Retinal pigment epithelial cell (primary cell): ENCODE results near the gene CLSTN1.
A peak's percentile ranks its signal among the peaks of the same experiment; 100 is the strongest.

Experiments used
- DNase-seq: peaks from one replicate; pipeline ENCODE4 v3.0.0-alpha.2; 2010; ENCODE audit warnings: low read depth
- H3K4me3 ChIP-seq: 2 replicates; pipeline ENCODE4 v1.5.1; 2011; ENCODE audit warnings: mild to moderate bottlenecking, low read length, control low read depth, moderate library complexity
- TF ChIP-seq, protein P1 (sequence below): conservative IDR thresholded peaks from 2 replicates; pipeline ENCODE4 v1.5.1; 2011; ENCODE audit warnings: low read depth, low read length, control low read depth, inconsistent platforms

The CLSTN1 gene

GRCh38 chr1:9689011-9689706, 134.6 kb downstream of the CLSTN1 start:
- TF ChIP-seq, protein P1, sequence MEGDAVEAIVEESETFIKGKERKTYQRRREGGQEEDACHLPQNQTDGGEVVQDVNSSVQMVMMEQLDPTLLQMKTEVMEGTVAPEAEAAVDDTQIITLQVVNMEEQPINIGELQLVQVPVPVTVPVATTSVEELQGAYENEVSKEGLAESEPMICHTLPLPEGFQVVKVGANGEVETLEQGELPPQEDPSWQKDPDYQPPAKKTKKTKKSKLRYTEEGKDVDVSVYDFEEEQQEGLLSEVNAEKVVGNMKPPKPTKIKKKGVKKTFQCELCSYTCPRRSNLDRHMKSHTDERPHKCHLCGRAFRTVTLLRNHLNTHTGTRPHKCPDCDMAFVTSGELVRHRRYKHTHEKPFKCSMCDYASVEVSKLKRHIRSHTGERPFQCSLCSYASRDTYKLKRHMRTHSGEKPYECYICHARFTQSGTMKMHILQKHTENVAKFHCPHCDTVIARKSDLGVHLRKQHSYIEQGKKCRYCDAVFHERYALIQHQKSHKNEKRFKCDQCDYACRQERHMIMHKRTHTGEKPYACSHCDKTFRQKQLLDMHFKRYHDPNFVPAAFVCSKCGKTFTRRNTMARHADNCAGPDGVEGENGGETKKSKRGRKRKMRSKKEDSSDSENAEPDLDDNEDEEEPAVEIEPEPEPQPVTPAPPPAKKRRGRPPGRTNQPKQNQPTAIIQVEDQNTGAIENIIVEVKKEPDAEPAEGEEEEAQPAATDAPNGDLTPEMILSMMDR, result no peak

GRCh38 chr1:9688599-9688998, 135.2 kb downstream of the CLSTN1 start:
- peak overlapping the region; percentile 49 for H3K4me3 ChIP-seq
- no peak for DNase-seq
- TF ChIP-seq, protein P1, result no peak

More at GRCh38 chr1:9689011-9689706, 134.6 kb downstream of the CLSTN1 start:
- peak overlapping the region; percentile 60 for H3K4me3 ChIP-seq
- no peak for DNase-seq

- TF ChIP-seq, protein P1, result no peak
- no peak for DNase-seq
- peak overlapping the region; percentile 63 for H3K4me3 ChIP-seq
Observed at GRCh38 chr1:9687874-9688582, 135.7 kb downstream of the CLSTN1 start.

- TF ChIP-seq, protein P1, result no peak
- H3K4me3 ChIP-seq, result peak overlapping the region; percentile 63
- DNase-seq, result no peak
Observed at GRCh38 chr1:9687120-9687873, 136.5 kb downstream of the CLSTN1 start.

DNA sequence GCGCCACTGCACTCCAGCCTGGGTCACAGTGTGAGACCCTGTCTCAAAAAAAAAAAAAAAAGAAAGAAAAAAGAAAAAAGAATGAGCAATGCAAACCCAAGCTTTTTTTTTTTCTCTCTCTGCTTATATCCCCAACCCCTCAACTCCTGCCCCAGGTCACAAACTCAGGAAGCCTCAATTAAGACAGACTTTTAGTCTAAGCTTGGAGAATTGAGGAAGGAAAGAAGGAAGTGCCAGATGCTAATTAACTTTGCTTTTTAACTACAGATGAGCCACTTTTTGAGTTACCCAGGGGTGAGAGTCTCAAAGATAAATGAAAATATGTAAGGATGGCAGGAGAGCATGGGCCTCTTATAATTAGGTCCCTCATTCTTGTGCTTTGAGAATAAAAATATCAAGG, 139.0 kb downstream of the CLSTN1 start:
- DNase-seq, result no peak
- TF ChIP-seq, protein P1, result no peak
- no peak overlapping the region for H3K4me3 ChIP-seq

DNA sequence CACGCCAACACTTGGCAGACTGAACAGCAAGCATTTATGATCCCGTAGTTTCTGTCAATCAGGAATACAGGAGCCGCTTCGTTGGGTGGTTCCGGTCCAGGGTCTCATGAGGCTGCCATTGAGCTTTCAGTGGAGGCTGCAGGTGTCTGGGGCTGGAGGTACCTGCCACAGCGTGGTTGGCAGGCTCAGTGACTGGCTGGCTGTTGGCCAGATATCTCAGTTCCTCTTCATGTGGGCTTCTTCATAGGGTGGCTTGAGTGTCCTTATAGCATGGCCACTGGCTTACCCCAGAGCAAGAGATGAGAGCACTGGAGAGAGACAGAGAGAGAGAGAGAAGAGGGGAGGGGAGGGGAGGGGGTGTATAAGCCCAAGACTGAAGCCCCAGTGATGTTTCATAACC, 142.9 kb downstream of the CLSTN1 start:
- TF ChIP-seq, protein P1, result no peak
- no peak overlapping the region for H3K4me3 ChIP-seq
- DNase-seq, result no peak
